NT2/D1 (cell line): Measurements from ENCODE around the gene GP9.

Experiments
- DNase-seq: peaks from one replicate; pipeline ENCODE4 v3.0.0-alpha.2; 2011; ENCODE audit warnings: low read depth, low spot score
- H3K27me3 ChIP-seq: 2 replicates; pipeline ENCODE4 v1.6.0; 2011; ENCODE audit warnings: mild to moderate bottlenecking; ENCODE audit not compliant: insufficient read length, insufficient read depth
- H3K36me3 ChIP-seq: 2 replicates; pipeline ENCODE4 v1.6.1; 2011; ENCODE audit warnings: mild to moderate bottlenecking, low read length, mixed read lengths; ENCODE audit not compliant: insufficient read depth, insufficient read length
- H3K4me1 ChIP-seq: 2 replicates; pipeline ENCODE4 v1.5.1; 2011; ENCODE audit not compliant: insufficient read depth, insufficient read length
- H3K4me3 ChIP-seq: 2 replicates; pipeline ENCODE4 v1.5.1; 2011; ENCODE audit warnings: low read depth; ENCODE audit not compliant: insufficient read length
- H3K9ac ChIP-seq: 2 replicates; pipeline ENCODE4 v1.6.0; 2011; ENCODE audit warnings: low read depth; ENCODE audit not compliant: insufficient read length
- H3K9me3 ChIP-seq: 2 replicates; pipeline ENCODE4 v1.5.1; 2011; ENCODE audit warnings: mild to moderate bottlenecking, low read length; ENCODE audit not compliant: insufficient read depth
- SUZ12 ChIP-seq: IDR thresholded peaks from 2 replicates; pipeline ENCODE4 v1.6.1; 2011; ENCODE audit not compliant: insufficient read length, insufficient read depth; ENCODE audit errors: extremely low read depth
- YY1 ChIP-seq: IDR thresholded peaks from 2 replicates; pipeline ENCODE4 v1.6.1; 2011; ENCODE audit not compliant: insufficient read length, insufficient read depth
- ZNF274 ChIP-seq: IDR thresholded peaks from 2 replicates; pipeline ENCODE4 v1.6.1; 2011; ENCODE audit warnings: mild to moderate bottlenecking, low read depth, low read length

The GP9 gene

GRCh38 chr3:129060276-129061022 lies at the start of gene GP9:
Gene GP9 (plus strand): TSS chr3:129060779. CDS start chr3:129061740, 961 bp downstream.
- Histone ChIP-seq H3K27me3 (no peaks in the 10 kb centered on the region), H3K4me3 (no peak within 1 kb of the TSS), H3K4me1 (peaks cover 20% of the 10 kb centered on the region), H3K9ac (peak within 1 kb of the TSS; percentile 9), H3K36me3 (no peaks in the 10 kb centered on the region), H3K9me3 (no peaks in the 10 kb centered on the region)
- no peak for DNase-seq
- TF ChIP-seq ZNF274 (no peak), YY1 (no peak), SUZ12 (no peak)

- Histone ChIP-seq H3K27me3 (no peaks in the 10 kb centered on the region), H3K9me3 (no peaks in the 10 kb centered on the region), H3K4me3 (no peak overlapping the region), H3K4me1 (peaks cover 15% of the 10 kb centered on the region), H3K36me3 (no peaks in the 10 kb centered on the region), H3K9ac (no peak overlapping the region)
- DNase-seq: no peak
- TF ChIP-seq YY1: no peak
- no peak for TF ChIP-seq SUZ12
- TF ChIP-seq ZNF274: no peak
These were observed 47.1 kb upstream of the GP9 start for GRCh38 chr3:129013491-129013891.

DNA sequence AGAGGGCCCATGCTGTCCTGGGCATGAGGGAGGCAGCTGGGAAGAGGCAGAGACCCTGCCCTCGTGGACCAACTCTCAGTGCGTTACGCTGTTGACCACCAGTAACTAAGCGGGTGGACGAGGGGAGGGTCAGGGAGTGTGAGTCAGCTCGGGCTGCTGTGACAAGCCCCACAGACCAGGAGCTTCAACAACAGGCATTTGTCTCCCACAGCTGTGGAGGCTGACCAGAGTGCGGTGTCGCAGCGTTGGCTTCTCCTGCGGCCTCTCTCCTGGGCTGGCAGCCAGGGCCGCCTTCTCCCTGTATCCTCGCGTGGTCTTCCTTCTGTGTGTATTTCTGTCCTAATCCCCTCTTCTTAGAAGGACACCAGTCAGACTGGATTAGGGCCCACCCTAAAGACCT lies 46.4 kb upstream of the GP9 start:
- no peak for DNase-seq
- Histone ChIP-seq H3K9ac (no peak overlapping the region), H3K4me3 (no peak overlapping the region), H3K9me3 (no peaks in the 10 kb centered on the region), H3K27me3 (no peaks in the 10 kb centered on the region), H3K36me3 (no peaks in the 10 kb centered on the region), H3K4me1 (peaks cover 15% of the 10 kb centered on the region)
- TF ChIP-seq SUZ12: no peak

- TF ChIP-seq YY1 (no peak), SUZ12 (no peak), ZNF274 (no peak)
- no peak overlapping the region for H3K4me3 ChIP-seq
- no peak overlapping the region for H3K9ac ChIP-seq
These were observed 45.7 kb upstream of the GP9 start for GRCh38 chr3:129014793-129015345.

DNA sequence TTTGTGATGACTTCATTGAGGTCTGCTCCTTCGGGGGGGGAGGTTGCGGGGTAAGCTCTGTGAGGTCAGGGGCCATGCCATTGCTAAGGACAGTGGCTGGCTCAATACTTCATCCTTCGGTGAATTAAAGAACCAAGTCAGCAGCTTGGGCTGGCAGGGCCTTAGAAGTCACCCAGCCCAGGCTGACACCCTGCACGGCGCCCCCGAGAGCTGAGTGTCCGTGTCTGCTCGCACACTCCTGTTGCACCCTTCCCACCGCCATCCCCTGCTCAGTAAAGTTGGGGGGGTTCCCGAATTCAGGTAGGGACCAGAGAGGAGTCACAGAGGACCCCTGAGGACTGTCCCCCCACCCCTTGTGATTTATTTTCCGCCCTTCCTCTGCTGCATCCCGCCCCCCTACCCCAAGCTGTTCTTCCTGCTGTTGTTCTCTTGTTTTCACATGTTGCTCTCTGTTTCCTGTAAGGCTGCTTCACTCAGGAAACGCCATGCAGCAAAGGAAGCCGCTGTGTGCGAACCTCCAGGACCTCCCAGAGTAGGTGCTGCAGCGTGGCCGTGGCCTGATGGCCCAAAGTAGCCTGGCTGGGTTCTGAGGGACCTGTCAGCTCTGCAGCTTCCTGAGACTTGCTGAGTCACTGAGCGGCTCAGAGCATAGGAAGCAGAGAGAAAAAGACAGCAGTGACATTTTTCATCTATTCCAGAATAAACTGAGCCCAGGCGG lies 45.0 kb upstream of the GP9 start:
- Histone ChIP-seq H3K27me3 (no peaks in the 10 kb centered on the region), H3K4me3 (no peak overlapping the region), H3K9ac (no peak overlapping the region), H3K36me3 (no peaks in the 10 kb centered on the region), H3K4me1 (peaks cover 15% of the 10 kb centered on the region), H3K9me3 (no peaks in the 10 kb centered on the region)
- DNase-seq: no peak
- TF ChIP-seq YY1 (no peak), ZNF274 (no peak), SUZ12 (no peak)

More at GRCh38 chr3:129014793-129015345, 45.7 kb upstream of the GP9 start:
- H3K4me1 ChIP-seq: peaks cover 15% of the 10 kb centered on the region
- H3K27me3 ChIP-seq: no peaks in the 10 kb centered on the region
- no peak for DNase-seq
- H3K9me3 ChIP-seq: no peaks in the 10 kb centered on the region
- no peaks in the 10 kb centered on the region for H3K36me3 ChIP-seq

- no peak for DNase-seq
- no peak overlapping the region for H3K9ac ChIP-seq
- TF ChIP-seq ZNF274 (no peak), SUZ12 (no peak), YY1 (no peak)
These were observed 44.2 kb upstream of the GP9 start for GRCh38 chr3:129016356-129016719.

More at GRCh38 chr3:129016356-129016719, 44.2 kb upstream of the GP9 start:
- no peaks in the 10 kb centered on the region for H3K27me3 ChIP-seq
- no peaks in the 10 kb centered on the region for H3K36me3 ChIP-seq
- H3K4me1 ChIP-seq: peaks cover 15% of the 10 kb centered on the region
- no peak overlapping the region for H3K4me3 ChIP-seq
- H3K9me3 ChIP-seq: no peaks in the 10 kb centered on the region
